HuH-7 (cell line): Measurements from ENCODE around the gene LTO1.

ENCODE experiments used
- DNase-seq: peaks from one replicate; pipeline ENCODE4 v3.0.0; 2011; ENCODE audit warnings: low spot score

The LTO1 gene

DNA sequence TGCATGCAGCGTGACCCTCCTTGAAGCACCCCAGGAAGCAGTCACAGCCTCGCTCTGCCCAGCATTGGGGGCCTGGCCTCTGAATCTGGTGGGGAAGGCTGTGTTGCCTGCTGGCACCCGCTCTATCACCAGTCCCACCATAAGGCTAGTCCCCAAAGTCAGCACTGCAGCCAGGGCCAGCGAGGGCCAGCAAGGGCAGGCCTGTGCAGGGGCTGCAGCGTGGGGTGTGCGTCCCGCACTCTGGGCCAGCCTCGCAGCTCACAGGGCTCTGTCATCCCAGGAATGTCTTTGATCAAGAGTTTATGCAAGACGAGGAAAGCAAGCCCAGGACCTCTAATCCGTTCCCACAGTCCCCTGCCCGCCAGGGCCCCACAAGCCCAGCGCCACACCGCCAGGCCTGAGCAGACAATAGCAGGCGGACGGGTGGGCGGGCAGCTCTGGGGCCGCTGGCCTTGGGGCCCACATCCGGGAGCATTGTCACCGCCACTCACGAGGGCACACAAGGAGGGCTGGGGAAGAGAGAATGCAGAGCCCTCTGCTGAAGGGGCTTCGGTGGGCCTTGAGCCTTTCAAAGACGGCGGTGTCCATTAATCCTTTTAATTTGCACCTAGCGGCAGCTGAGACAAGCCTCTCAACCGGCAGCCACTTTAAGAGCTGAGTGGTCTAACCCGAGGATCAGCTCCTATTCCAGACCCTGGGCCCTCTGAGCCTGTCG, 17.1 kb downstream of the LTO1 start:
- no peak for DNase-seq

DNA sequence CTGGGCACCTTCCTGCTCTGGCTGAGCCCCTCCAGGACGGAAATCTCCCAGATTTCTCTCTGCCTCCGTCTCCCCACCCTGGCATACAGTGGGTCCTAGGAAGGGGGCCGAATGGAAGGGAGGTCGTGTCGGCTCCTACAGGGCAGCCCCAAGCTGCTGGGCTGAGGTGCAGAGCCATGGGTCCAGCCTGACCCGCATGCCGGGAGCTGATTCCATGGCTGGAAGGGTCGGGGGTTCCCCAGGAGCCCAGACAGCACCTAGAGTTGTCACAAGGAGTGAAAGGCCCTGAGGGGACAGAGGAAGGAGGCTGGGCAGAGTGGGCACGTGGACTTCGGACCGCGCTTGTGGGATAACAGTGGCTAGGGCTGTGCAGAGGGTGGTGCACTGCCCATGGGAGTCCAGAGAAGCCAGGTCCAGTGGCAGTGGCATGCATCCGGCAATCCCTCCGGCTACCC, 17.7 kb downstream of the LTO1 start:
- DNase-seq = no peak

DNA sequence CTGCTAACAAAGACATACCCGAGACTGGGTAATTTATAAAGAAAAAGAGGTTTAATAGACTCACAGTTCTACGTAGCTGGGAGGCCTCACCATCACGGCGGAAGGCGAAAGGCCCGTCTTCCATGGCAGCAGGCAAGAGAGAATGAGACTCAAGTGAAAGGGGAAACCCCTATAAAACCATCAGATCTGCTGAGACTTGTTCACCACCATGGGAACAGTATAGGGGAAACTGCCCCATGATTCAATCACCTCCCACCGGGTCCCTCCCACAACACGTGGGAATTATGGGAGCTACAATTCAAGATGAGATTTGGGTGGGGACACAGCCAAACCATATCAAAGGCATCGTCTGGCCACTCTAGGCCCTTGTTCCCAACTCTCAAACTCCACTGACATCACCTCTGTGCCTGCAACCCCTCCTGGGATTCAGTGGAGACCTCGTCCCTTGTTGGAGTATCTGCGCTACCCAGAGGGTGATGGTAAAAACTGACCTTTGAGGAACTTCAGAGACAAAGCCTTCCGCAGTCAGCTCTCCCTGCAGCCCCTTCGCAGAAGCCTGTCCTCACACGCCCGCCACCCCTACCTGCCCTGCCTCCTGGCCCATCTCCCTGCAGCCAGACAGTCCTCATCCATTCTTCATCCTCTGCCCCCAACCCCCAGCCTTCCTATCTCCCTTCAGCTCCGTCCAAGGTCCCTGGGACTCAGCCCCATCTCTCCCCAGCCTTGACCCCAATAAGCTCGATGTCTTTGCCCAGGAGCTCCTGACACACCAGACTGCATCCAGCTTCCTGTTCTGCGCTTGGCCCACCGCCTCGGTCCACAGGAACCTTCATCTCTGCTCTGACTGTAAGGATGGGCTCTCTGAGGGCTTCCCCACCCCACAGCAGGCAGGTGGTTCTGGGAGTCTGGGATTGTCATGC, 18.4 kb downstream of the LTO1 start:
- no peak for DNase-seq

DNA sequence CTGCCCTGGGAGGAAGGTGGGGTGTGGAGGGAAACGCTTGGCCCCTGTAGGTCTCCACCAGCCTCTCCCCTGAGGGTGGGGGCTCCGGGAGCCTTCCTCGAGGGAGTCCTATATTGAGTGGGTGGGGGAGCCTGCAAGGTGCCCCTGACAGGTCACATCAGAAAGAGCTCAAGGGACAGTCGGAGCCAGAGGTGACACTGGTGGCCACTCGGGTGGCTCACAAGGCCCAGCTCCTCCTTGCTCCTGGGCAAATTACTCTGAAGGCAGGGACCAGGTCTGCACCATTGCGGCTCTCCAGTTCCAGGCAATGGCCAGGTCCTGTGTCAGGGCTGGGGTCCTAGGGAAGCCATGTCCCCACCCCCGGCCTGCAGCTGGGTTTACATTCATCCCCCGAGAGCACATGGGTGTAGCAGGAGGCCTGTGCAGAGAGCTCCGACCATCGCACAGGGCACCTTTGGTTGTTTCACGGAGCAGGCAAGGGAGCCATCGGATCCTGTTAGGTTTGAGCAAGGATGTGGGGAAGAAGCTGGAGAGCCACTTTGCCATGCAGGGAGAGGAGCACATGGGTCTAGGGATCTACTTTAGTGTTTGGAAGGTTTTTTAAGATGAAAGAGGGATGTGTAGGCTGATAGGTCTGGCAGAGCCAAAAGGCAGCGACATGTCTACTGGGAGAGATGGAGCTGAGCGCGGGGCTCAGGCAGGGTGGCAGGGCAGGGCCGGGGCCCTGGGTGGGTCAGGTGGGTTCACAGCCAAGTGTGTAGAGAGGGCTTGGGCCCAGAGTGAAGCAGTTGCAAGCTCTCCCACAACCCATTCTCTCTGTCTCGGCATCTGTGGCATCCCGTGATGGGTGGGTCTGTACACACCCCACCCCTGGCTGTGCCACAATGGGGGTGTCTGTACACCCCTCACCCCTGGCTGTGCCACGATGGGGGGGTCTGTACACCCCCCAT, 19.4 kb downstream of the LTO1 start:
- DNase-seq = no peak

DNA sequence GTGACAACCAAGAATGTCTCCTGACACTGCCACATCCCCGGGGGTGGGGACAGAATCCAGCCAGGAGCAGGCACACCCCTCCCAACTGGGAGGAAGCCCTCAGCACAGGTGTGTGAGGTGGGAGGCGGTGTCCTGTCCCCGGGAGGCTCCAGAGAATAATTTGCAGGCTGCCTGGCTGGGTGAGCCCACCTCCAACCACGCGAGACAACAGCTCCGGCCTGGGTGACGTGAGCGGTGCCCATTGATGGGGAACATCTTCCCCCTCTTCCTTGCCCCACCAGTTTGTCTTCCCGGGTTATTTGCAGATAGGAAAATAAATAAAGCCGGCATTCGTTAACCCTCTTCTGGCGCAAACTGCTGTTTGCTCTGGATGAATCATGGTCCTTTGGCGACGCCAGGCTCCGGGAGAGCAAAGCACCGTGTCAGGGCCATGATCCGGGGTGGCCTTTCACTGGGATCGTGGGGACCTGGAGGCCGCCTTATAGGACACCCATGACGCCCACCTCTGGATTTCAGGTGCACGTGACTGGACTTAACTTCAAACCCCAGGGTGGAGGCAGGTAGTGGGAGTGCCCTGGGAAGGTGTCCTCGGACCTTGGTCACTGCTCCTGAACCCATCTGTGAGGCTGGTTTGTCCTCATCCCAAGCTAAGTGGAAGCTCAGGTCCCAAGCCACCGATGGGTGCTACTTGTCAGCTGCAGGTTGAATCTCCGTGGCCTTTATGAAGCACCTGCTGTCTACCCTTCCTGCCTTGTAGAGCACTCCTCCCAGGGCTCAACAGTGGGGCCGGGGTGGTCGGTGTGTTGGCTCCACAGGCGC, 20.3 kb downstream of the LTO1 start:
- DNase-seq = no peak

DNA sequence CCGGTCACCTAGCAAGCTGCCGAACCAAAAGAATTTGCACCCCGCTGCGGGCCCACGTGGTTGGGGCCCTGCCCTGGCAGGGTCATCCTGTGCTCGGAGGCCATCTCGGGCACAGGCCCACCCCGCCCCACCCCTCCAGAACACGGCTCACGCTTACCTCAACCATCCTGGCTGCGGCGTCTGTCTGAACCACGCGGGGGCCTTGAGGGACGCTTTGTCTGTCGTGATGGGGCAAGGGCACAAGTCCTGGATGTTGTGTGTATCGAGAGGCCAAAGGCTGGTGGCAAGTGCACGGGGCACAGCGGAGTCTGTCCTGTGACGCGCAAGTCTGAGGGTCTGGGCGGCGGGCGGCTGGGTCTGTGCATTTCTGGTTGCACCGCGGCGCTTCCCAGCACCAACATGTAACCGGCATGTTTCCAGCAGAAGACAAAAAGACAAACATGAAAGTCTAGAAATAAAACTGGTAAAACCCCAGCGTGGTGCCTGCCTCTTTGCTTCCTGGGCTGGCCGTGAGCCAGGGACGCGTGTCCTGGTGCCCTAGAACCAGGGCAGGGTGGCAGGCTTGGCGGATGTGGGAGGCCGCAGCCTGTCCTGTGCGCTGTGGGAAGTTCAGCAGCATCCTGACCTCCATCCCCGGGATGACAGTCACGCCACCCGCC, 21.0 kb downstream of the LTO1 start:
- DNase-seq = no peak

DNA sequence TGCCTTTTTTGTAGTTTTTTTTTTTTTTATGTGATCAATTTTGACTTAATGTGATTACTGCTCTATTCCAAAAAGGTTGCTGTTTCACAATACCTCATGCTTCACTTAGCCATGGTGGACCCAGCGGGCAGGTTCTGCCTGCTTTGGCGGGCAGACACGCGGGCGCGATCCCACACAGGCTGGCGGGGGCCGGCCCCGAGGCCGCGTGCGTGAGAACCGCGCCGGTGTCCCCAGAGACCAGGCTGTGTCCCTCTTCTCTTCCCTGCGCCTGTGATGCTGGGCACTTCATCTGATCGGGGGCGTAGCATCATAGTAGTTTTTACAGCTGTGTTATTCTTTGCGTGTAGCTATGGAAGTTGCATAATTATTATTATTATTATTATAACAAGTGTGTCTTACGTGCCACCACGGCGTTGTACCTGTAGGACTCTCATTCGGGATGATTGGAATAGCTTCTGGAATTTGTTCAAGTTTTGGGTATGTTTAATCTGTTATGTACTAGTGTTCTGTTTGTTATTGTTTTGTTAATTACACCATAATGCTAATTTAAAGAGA, 21.7 kb downstream of the LTO1 start:
- no peak for DNase-seq

DNA sequence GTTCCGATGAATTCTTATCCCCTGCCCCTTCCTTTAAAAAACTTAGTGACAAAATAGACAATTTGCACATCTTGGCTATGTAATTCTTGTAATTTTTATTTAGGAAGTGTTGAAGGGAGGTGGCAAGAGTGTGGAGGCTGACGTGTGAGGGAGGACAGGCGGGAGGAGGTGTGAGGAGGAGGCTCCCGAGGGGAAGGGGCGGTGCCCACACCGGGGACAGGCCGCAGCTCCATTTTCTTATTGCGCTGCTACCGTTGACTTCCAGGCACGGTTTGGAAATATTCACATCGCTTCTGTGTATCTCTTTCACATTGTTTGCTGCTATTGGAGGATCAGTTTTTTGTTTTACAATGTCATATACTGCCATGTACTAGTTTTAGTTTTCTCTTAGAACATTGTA, 22.2 kb downstream of the LTO1 start:
- no peak for DNase-seq

DNA sequence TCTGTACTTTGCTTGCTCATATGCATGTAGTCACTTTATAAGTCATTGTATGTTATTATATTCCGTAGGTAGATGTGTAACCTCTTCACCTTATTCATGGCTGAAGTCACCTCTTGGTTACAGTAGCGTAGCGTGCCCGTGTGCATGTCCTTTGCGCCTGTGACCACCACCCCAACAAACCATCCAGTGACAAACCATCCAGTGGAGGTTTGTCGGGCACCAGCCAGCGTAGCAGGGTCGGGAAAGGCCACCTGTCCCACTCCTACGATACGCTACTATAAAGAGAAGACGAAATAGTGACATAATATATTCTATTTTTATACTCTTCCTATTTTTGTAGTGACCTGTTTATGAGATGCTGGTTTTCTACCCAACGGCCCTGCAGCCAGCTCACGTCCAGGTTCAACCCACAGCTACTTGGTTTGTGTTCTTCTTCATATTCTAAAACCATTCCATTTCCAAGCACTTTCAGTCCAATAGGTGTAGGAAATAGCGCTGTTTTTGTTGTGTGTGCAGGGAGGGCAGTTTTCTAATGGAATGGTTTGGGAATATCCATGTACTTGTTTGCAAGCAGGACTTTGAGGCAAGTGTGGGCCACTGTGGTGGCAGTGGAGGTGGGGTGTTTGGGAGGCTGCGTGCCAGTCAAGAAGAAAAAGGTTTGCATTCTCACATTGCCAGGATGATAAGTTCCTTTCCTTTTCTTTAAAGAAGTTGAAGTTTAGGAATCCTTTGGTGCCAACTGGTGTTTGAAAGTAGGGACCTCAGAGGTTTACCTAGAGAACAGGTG, 23.1 kb downstream of the LTO1 start:
- DNase-seq = no peak

DNA sequence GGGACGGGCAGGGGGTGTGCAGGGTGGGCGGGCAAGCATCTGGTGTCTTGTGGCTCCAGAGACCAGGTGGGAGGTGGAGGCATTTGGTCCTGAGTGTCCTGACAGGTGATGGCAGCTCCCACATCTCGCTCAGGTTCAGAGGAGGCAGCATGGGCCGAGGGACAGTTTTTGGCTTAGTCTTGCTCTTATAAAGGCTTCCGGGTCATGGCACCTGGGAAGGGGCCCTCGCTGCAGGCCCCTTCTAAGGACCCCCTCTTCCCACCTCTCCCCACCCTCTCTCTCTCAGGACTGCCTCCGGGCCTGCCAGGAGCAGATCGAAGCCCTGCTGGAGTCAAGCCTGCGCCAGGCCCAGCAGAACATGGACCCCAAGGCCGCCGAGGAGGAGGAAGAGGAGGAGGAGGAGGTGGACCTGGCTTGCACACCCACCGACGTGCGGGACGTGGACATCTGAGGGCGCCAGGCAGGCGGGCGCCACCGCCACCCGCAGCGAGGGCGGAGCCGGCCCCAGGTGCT, 24.3 kb downstream of the LTO1 start:
- no peak for DNase-seq

DNA sequence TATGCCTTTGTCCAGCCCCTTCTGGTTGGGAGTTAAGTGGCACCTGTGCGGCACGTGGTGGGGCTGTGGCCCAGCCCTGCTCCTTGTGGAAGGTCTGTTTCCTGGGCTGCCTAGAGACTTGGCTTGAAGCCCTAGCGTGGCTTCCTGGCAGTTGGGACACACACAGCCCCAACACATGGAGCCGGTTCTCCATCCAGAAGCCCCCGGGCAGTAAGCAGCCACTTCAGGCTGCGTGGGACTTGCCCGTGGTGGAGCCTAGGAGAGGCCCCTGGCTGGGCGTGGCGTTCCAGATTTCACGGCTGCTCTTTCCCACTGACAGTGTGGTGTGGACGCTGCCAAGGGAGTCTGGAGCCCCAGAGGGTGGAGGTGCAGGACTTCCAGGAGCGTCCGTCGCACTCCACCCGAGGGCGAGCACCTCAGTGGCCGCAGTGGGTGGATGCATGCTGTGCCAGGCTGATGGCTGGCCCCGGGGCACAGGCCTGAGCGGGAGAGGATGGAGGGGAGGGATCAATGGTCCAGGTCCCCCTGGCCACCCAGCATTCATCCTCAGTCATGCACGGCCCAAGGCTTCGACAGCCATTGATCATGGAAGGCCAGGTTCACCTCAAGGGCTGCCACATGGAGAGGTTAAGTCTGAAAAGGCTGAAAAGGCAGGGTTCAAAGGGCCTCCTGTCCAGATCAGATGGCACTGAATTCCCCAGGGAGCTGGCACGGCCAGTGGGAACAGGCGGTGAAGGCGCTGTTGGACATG, 24.9 kb downstream of the LTO1 start:
- no peak for DNase-seq

DNA sequence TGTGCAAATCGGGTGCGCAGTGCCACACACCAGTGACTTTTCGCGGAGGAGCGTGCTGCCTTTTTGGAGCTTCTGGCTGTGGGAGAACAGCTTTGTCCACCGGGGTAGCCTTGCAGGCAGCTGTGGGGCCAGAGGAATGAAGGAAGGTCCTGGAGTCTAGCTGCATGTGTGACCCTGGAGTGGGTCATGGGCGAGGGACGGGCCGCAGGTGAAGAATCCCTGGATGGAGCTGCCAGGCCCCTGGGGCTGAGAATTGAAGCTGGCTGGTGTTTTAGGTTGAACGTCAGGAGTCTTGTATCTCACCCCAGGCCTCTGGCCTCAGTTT, 25.6 kb downstream of the LTO1 start:
- DNase-seq = no peak

DNA sequence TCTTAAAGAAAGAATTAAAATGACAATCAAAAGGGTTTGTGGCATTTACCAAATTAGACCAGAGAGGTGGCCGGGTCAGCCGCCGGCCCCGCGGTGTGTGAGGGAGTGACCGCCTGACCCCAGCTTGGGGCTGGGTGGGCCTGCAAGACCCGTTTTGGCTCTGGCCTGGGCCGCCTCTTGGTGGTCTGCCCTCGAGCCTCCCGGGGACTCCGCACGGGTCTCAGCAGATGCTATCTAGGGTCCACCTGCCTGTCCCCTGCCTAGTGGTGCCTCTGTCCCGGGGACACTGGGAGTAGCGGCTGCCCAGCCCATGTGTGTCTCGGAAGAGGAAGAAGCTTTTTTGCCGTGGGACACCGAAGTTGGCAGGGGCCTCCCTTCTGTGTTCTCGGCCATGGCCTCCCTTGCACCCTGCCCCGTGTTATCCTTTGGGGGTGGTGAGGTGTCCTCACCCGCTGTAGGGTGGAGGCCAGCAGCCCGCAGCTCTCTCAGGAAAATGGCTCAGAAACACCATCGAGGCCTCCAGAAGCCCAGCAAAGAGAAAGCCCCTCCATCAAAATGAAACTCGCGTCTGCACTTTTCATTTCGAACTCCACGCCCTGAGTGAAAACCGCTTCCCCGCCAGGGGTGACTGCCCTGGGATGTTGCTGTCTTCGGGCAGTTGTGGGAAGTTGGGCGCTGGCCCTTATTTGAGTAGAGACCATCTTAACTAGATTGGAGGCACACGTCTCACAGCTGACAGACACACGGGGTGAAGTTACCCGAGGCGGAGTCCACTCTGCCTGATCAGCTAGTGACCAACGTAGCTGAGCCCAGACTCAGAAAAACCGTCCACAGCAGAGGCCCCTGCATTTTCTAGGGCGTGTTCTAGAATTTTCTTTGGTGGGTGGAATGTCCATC, 26.2 kb downstream of the LTO1 start:
- no peak for DNase-seq

DNA sequence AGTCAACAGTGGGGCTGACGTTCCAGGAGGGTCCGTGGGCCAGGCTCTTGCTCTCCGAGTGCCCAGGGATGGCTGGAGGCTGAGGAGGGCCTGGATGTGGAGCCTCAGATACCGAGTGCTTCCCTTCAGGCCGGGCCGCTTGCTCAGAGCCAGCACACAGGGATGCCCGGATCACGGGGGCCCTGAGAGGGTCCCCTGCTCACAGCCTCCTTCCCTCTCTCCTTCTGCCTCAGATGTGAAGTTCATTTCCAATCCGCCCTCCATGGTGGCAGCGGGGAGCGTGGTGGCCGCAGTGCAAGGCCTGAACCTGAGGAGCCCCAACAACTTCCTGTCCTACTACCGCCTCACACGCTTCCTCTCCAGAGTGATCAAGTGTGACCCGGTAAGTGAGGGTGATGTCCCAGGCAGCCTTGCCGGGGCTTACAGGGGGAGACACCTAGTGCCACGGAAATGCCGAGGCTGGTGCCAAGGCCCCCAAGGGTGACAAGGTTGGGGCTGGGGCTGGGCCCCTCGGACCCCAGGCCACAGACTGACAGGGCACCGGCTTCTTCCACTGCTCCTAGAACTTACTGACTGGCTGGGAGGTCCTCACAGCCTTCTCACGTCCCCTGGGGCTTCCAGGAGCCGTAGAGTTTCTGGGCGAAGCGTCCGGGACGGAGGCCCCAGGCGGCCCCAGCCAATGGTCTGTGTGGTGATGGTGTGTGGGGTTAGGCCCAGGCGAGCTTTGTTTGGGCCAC, 27.2 kb downstream of the LTO1 start:
- no peak for DNase-seq

DNA sequence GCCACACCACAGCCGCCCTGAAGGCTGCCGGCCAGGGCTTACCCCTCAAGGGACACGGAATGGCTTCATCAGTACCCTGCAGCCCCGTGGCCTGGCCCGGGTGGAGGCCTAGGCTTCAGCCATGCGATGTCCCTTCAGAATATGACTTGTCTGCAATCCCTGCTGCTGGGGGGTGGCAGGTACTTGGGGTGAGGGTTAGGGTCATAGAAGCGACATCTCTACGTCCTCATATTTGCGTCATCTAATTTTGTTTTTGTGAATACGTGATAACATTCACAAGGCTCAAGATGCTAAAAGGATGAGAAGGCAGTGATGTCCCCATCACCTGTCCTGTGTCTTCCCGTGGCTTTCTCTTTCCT, 27.8 kb downstream of the LTO1 start:
- no peak for DNase-seq

DNA sequence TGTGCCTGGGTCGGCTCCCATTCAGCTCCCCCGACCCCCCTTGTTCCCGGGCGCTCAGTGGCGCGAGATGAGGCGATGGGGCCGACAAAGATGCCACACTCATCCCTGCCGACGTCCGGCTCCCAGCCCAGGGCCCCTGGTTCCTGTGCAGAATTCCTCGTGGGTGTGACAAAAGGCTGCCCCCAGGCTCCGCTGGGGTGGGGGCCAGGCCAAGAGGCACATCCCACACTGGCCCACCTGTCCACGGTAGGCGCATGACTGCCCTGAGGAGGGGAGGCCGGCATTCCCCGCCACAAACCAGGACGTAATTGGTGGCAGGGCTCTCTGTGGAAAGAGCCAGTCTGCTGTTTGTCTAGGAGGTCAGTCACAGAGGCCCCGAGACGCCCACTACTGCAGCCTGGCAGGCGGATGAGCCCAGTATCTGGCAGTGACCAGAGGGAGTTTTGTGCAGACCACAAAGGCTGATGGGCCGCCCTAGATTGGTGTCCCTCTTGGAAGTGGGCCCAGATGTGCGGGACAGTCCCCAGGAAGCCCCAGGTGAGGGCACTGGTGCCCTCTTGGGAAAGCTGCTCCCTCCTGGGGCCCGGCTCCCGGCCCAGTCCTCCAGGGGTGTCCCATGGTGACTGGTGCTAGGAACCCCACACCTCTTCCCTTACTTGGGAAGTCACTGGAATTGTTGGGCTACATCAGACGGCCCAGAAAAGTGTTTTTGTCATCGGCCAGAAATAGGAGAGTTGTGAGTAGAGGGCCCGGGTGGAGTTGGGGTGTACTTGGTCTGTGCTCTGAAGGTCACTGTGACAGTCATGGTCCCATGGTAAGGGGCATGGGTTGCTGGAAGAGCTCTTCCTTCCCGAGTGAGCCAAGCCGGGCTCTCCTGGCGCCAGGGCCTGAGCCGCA, 28.4 kb downstream of the LTO1 start:
- DNase-seq = no peak
